Activated CD8-positive, alpha-beta T cell treated with anti-CD3 and anti-CD28 coated beads for 36 hours (primary cell): ENCODE measurements around the gene CLHC1. TPM values are rescaled to one million over a fixed set of nuclear protein-coding genes. Genes with fewer than 3 reads are reported as not detected.
A peak's percentile ranks its signal among the peaks of the same experiment; 100 is the strongest.
"Not testable (repeated sequence)": the region's sequence is repeated elsewhere in the genome, so short reads cannot be mapped to it uniquely, and the experiment has no call there.

Experiments
- ATAC-seq: fragments of 200-7000 bp; cut with Tn5 transposase; one replicate; pipeline ENCODE4 v1.10.0; 2021; ENCODE audit warnings: mild to moderate bottlenecking, moderate library complexity
- CTCF ChIA-PET: fragments of 350-600 bp; sonication (Branson Sonifier 250); formaldehyde crosslinking; loops from one replicate; lab custom pipeline; 2021; ENCODE audit warnings: antibody characterized with exemption; lab: Charles Lee
- POLR2A ChIA-PET: fragments of 350-600 bp; sonication (Branson Sonifier 250); formaldehyde crosslinking; loops from one replicate; lab custom pipeline; 2021; ENCODE audit warnings: antibody characterized with exemption; lab: Charles Lee
- DNase-seq: peaks from one replicate; pipeline ENCODE4 v3.0.0-alpha.2; 2020
- H3K27ac Mint-ChIP-seq: one replicate; pipeline ENCODE4 v1.8.0; 2021; ENCODE audit warnings: mild to moderate bottlenecking, mixed read lengths
- H3K27me3 Mint-ChIP-seq: one replicate; pipeline ENCODE4 v1.8.0; 2021; ENCODE audit warnings: mixed read lengths
- H3K36me3 Mint-ChIP-seq: one replicate; pipeline ENCODE4 v1.8.0; 2021; ENCODE audit warnings: low read depth, mixed read lengths
- H3K4me1 Mint-ChIP-seq: one replicate; pipeline ENCODE4 v1.8.0; 2021; ENCODE audit warnings: low read depth, mixed read lengths
- H3K4me3 Mint-ChIP-seq: one replicate; pipeline ENCODE4 v1.8.0; 2021; ENCODE audit warnings: mild to moderate bottlenecking, moderate library complexity, mixed read lengths
- H3K9me3 Mint-ChIP-seq: one replicate; pipeline ENCODE4 v1.8.0; 2021; ENCODE audit warnings: mixed read lengths
- intact Hi-C: fragments of 100-400 bp; cut with micrococcal nuclease; formaldehyde crosslinking; loops from one replicate; pipeline ENCODE4 v1.10.0; 2022
- total RNA-seq, 2 experiments: library from RNA; stranded (reverse); gene quantifications; one replicate each; pipeline ENCODE4 v1.2.3, GENCODE V29; 2021
- TF ChIP-seq, protein P1 (sequence below): fragments of 200-600 bp; IDR thresholded peaks from one replicate; pipeline ENCODE4 v1.8.0; 2022; ENCODE audit warnings: antibody characterized with exemption, mild to moderate bottlenecking

The CLHC1 gene
- total RNA-seq, 2 experiments from 2014 or later: 4.2 to 5.6 TPM

DNA sequence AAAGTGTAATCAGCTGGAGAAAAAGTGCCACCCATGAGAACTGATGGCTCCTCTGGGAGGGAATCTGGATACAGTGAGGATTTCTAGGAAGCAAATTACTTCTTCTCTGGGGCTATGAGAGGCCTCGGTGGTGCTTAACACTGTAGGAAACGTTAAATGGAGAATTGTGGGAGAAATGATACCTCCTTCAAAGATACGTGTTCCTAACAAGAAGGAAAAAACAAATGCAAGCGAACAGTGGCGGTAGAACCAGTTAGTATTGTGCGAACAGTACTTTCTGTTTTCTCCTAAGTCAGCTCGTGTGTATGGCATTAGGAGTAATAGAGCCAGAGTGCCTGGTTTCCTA, 37.5 kb upstream of the CLHC1 start:
- peak overlapping the region; percentile 95 for H3K4me3 Mint-ChIP-seq
- ATAC-seq (no peak), DNase-seq (peak; percentile 12)
- ChIA-PET CTCF (interaction anchor here (0.6 kb wide), 1 partner anchor 162 kb away, joined by 3 read pairs; no protein-coding TSS in a partner anchor), POLR2A (interaction anchor here (0.7 to 2.0 kb wide), 3 partner anchors 12 to 47 kb away, joined by 3 to 7 read pairs (median 5); no protein-coding TSS in a partner anchor)
- H3K27ac Mint-ChIP-seq: peak overlapping the region; percentile 94
- intact Hi-C loops: no loop called here
- H3K4me1 Mint-ChIP-seq: peaks cover 8% of the 10 kb centered on the region
- TF ChIP-seq, protein P1, sequence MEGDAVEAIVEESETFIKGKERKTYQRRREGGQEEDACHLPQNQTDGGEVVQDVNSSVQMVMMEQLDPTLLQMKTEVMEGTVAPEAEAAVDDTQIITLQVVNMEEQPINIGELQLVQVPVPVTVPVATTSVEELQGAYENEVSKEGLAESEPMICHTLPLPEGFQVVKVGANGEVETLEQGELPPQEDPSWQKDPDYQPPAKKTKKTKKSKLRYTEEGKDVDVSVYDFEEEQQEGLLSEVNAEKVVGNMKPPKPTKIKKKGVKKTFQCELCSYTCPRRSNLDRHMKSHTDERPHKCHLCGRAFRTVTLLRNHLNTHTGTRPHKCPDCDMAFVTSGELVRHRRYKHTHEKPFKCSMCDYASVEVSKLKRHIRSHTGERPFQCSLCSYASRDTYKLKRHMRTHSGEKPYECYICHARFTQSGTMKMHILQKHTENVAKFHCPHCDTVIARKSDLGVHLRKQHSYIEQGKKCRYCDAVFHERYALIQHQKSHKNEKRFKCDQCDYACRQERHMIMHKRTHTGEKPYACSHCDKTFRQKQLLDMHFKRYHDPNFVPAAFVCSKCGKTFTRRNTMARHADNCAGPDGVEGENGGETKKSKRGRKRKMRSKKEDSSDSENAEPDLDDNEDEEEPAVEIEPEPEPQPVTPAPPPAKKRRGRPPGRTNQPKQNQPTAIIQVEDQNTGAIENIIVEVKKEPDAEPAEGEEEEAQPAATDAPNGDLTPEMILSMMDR: no peak
- H3K27me3 Mint-ChIP-seq: no peaks in the 10 kb centered on the region
- no peaks in the 10 kb centered on the region for H3K9me3 Mint-ChIP-seq
- peaks cover 11% of the 10 kb centered on the region for H3K36me3 Mint-ChIP-seq

DNA sequence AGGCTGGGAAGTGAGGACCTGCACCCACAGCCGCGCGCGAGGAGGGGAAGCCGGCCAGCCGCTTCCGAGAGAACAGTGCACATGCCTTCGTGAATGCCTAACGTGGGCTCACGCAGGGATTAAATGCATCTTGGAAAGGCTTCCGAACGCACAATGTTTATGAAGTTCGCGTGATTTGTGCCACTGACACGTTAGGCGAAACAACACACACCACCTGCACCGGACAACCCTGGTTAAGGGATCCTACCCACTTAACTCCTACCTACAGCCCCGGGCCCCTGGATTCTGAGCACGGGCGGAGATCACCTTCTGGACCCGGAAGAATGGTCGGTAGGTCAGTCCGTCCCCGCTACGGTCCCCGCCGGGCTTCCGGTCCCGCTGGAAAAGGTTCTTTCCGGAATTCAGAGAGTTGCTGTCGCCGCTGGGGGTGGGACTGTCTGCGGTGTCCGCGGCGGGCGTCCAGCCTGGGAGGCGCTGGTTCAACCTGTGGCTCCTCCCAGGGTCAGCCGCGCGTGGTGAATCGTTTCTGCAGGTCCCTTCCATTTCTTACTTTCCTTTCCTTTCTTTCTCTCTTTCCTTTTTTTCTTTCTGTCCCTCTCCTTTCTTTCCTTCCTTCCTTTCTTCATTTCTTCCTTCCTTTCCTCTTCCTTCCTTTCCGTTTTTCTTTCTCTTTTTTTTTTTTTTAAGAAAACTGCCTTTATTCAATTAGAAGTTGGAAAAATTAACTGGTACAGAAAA, 37.0 kb upstream of the CLHC1 start, which contains the start of gene MTIF2:
TSS of gene MTIF2 (minus strand) at position 325 of the 738 bp plus-strand sequence. CDS start 5,373 bp downstream, outside the sequence.
- ChIA-PET CTCF (interaction anchor here (1.2 kb wide), 1 partner anchor 369 kb away, joined by 3 read pairs; no protein-coding TSS in a partner anchor), POLR2A (interaction anchor here (1.0 to 2.0 kb wide), 4 partner anchors 11 to 46 kb away, joined by 3 to 8 read pairs (median 6); no protein-coding TSS in a partner anchor)
- peak; percentile 94 for DNase-seq

DNA sequence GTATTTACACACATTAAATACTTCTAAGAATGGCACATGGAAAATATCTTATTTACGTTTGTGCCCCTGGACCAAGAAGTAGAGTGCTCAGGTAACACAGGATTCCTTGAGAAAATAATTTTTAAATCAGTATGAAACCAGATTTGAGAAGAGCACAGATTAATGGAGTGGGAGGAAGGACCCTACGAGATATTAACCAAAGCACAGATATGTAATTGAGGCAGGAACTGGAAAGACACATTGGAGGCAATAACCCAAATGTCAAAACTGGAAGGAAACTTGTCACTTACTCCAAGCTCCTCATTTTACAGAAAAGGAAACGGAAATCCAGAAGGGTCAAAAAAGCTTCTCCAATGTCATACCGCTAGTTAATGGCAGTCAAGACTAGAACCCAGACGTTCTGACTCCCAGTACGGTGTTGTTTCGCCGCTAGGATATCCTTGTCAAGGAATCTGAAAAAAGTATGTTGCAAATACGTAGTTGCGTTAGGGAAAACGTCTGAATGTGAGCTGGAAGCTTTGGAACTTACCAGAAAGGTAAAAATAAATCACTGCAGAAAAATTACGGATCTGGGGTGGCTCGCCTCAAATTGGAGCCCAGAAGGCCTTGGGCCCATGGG, 36.3 kb upstream of the CLHC1 start:
- ChIA-PET POLR2A (interaction anchor here (1.0 to 1.9 kb wide), 3 partner anchors 10 to 46 kb away, joined by 3 to 8 read pairs (median 5); no protein-coding TSS in a partner anchor), CTCF (interaction anchor here (0.7 to 1.2 kb wide), 2 partner anchors 12 to 369 kb away, joined by 3 read pairs; no protein-coding TSS in a partner anchor)
- intact Hi-C loops: no loop called here
- DNase-seq (no peak), ATAC-seq (no peak)
- Mint-ChIP-seq H3K36me3 (peaks cover 23% of the 10 kb centered on the region), H3K27me3 (no peaks in the 10 kb centered on the region), H3K27ac (peak overlapping the region; percentile 94), H3K4me3 (peak overlapping the region; percentile 95), H3K9me3 (no peaks in the 10 kb centered on the region), H3K4me1 (peaks cover 8% of the 10 kb centered on the region)
- TF ChIP-seq, protein P1: no peak

More for the DNA sequence above, 37.0 kb upstream of the CLHC1 start, which contains the start of gene MTIF2:
- Mint-ChIP-seq H3K4me1 (peaks cover 8% of the 10 kb centered on the region), H3K9me3 (no peaks in the 10 kb centered on the region), H3K36me3 (peaks cover 17% of the 10 kb centered on the region), H3K4me3 (peak within 1 kb of the TSS; percentile 95), H3K27me3 (no peaks in the 10 kb centered on the region), H3K27ac (peak within 1 kb of the TSS; percentile 94)
- intact Hi-C loops: no loop called here
- TF ChIP-seq, protein P1: no peak
- peak; percentile 98 for ATAC-seq

DNA sequence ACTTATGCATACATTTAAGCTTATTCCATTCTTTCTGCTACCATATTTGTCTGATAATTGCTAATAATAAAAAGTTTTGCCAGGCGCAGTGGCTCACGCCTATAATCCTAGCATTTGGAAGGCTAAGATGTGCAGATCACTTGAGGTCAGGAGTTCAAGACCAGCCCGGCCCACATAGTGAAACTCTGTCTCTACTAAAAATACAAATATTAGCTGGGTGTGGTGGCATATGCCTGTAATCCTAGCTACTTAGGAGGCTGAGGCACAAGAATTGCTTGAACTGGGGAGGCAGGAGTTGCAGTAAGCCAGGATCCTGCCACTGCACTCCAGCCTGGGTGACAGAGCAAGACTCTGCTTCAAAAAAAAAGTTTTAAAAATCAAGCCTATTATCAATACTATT, 27.5 kb upstream of the CLHC1 start:
- ChIA-PET CTCF (interaction anchor here (1.0 kb wide), 1 partner anchor 25 kb away, joined by 3 read pairs; no protein-coding TSS in a partner anchor), POLR2A (interaction anchor here (2.9 kb wide), 1 partner anchor 9 kb away, joined by 8 read pairs; the partner anchor contains the start of gene MTIF2)
- H3K4me3 Mint-ChIP-seq, ATAC-seq, H3K4me1 Mint-ChIP-seq, intact Hi-C loops, DNase-seq, H3K9me3 Mint-ChIP-seq, H3K27ac Mint-ChIP-seq, H3K27me3 Mint-ChIP-seq: not testable (repeated sequence)
- H3K36me3 Mint-ChIP-seq: peaks cover 19% of the 10 kb centered on the region

DNA sequence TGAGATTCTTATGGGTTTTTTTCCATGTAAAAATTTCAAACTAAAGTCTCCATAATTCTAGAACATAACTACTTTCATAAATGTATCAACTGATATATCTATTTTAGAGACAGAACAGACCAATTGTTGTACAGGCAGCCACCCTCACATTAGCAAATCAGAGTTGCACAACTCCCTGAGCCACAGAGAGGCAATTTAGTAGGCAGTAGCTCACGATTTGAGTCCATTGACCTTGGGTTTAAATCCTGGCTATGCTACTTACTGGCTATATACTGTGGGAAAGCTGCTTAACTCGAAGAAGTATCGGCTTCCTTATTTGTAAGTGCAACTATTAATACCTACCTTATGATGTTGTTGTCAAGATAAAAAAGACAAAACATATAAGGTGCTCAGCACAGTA, 20.7 kb upstream of the CLHC1 start:
- Mint-ChIP-seq H3K4me1 (no peaks in the 10 kb centered on the region), H3K36me3 (peaks cover 26% of the 10 kb centered on the region), H3K27ac (no peak overlapping the region), H3K9me3 (no peaks in the 10 kb centered on the region), H3K4me3 (no peak overlapping the region), H3K27me3 (no peaks in the 10 kb centered on the region)
- DNase-seq (no peak), ATAC-seq (no peak)
- intact Hi-C loops: no loop called here
- ChIA-PET CTCF (interaction anchor here (1.0 kb wide), 1 partner anchor 179 kb away, joined by 3 read pairs; no protein-coding TSS in a partner anchor), POLR2A (interaction anchor here (1.4 kb wide), 1 partner anchor 12 kb away, joined by 3 read pairs; no protein-coding TSS in a partner anchor)
- TF ChIP-seq, protein P1: no peak
